HG02938 (cell line): Measurements from ENCODE around the gene OR5B3.
"Not testable (repeated sequence)": the region's sequence is repeated elsewhere in the genome, so short reads cannot be mapped to it uniquely, and the experiment has no call there.

Experiments used
- ATAC-seq: cut with Tn5 transposase; IDR thresholded peaks from one replicate; pipeline ENCODE4 v1.9.1; 2021; ENCODE audit warnings: mild to moderate bottlenecking, moderate library complexity; ENCODE audit not compliant: unreplicated experiment

Gene OR5B3

DNA sequence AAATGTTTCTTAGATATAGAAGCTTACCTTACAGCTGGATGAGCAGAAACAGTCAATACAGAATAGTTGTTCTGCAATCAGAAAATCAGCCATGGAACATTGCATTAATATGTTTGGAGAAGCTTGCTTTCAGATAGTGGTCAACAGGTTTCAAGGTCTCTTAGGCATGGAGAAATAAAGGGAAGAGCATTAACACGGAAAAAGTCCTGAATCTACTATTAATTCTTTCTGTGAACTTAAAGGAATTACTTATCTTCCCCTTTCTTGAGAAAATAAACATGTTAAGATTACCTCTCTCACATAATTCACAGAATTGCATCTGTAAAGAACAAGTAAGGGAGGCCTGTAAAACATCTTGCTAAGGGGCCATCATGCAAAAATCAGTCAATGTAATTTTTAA, at the start of gene OR5B3:
Gene OR5B3, minus strand, starts transcription at position 101 of the 400 bp plus-strand sequence. CDS start 3,465 bp downstream, outside the sequence.
- no peak for ATAC-seq

DNA sequence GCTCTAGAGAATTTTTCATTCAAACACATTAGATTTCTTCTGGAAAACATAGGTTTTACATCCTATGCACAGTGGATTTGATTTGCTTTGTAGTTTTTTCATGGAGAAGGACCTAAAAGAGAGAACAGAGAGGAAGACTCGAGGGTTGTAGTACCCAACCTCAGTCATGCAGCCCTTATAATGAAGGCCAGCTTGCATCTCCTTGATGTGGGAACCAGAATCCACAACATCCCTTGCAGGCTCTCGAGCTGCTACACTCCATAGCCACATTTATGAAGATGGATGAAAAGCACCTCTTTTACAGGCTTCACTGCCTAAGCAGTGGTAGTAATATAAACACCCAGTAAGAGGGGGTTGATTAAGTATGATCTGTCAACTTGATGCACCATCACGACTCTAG, 44.9 kb upstream of the OR5B3 start:
- no peak for ATAC-seq

DNA sequence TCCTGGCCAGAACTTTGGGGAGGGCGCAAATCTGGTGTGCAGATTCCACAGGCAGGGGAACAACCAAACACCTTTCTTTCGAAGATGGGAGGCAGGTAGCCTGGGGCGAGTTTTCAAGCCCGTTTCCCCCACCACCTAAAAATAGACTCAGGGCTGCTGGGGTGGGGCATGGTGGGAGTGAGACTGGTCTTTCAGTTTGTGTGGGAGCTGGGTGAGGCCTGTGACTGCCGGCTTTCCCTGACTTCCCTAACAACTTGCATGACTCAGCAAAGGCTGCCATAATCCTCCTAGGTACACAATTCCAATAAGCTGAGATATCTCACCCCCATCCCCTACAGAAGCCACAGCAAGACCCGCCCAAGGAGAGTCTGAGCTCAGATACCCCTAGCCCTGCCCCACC, 39.6 kb upstream of the OR5B3 start:
- no peak for ATAC-seq

DNA sequence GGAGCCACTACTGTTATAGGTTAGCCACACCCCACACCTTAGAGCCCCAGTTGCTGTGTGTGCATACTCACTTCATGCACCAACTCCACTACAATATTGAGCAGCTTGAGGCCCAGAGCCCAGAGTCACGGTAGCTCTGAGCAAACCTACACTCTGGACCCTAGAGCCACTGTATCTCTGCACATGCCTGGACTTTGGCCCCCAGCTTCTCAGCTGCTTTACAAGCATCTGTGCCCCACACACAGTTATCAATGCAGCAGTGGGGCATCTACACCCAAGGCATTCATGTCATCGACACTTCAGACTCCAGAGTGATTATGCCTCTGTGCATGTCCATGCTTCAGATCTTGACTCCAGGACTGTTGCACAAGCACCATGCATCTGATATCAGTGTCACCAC, 37.6 kb upstream of the OR5B3 start:
- ATAC-seq: no peak

DNA sequence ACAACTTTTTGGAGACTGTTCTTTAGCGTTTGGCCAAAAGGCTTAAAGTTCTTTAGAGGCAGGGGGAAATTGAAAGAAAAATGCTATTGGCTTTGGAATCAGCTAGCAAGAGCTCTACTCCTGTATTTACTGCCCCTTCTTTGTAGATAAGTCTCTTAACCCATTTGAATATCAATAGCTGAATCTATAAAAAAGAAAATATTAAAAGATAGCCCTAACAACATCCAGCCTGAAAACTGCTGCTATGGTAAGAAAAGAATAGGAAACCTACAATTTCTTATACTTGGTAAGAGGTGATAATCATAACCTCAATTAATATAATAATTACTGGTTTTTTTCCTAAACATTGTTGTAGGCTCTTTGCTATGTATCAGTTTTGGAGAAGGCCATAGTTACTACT, 35.5 kb upstream of the OR5B3 start, which contains the start of gene OR5B12:
Gene OR5B12, minus strand, starts transcription at position 101 of the 400 bp plus-strand sequence. CDS start 2,085 bp downstream, outside the sequence.
- no peak for ATAC-seq

DNA sequence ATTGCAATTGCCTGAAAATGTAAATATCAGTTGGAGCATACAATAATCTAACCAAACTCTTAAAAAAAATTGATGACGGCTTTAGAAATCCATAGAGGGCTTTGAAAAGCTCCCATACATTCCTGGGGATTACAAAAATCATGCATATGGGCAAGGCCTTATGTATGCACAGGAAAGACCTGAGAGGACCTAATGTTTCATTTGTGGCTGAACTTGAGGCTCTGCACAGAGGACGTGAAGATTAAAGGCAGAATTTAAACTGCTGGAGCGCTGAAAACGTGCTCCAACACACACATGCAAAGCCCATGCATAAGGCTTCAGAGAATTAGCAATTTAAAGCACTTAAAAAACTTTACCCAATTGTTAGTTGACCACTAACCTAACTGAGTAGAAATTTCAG, 31.8 kb upstream of the OR5B3 start:
- ATAC-seq: no peak

DNA sequence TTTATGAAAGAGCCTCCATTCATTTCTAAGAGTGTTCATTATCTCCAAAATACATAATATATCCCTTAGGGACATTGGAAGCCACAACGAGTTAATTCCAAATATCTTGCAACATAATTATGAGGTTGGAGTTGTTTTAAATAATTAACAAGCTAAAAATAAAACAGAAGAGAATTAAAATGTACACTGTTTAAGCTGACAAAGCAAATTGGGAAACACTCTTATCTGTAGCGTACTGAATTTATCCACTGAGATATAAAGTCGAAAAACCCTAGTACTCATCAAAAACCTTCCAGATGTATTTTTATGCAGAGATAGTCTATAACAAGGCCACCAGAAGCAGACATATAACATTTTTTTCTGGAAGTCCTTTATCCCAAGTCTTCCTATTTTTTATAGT, 27.5 kb upstream of the OR5B3 start:
- no peak for ATAC-seq

DNA sequence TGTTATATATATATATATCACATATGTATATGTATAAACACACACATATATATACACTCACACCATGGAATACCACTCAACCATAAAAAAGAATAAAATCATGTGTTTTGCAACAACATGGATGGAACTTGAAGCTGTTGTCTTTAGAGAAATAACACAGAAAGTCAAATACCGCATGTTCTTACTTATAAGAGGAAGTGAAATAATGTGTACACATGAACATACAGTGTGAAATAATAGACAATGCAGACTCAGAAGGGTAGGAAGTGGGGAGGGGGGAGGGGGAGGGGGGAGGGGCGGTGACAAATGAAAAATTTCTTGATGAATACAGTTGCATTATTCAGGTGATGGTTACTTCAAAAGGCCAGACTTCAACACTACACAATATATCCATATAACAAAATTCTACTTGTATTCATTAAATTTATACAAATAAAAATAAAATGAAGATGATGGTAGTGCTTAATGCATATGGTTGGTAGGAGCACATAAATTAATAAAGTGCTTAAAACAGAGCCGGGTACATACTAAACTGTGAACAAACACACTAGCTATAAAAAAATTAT, 27.0 kb upstream of the OR5B3 start:
- ATAC-seq: peak; percentile 92

DNA sequence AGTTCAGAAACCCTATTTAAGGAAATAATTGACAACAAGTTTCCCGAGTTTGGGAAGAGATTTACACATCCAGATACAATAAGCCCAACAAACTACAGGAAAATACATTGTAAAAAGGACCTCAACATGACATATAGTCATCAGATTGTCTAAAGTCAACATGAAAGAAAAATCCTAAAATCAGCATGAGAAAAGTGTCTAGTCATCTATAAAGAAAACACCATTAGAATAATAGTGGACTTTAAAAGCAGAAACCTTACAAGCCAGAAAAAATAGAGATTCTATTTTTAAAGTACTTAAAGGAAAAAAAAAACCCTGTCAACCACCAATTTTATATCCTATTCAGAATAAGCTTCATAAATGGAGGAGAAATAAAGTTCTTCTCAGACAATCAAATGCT, 22.6 kb upstream of the OR5B3 start:
- no peak for ATAC-seq

DNA sequence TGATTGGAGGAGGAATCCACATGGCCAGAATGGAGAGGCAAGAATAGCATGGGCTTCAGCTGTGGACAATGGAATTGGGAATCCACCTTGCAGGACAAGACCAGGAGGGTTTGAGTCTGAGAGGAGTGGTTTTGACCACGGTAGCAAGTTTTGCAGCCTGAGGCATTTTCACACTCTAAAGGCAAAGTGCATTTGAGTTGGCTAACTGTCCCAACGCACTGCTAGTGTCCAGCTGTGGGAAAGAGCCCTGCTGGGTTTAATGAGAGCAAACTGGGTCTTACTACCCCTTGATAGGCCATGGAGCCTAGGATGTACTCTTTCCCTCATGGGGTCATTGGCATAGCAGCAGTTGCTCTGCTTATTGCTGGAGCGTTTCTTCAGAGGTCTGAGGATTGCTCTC, 21.3 kb upstream of the OR5B3 start, which contains the start of gene OR5B2:
Gene OR5B2, minus strand, starts transcription at position 101 of the 400 bp plus-strand sequence. CDS start 4,860 bp downstream, outside the sequence.
- ATAC-seq: no peak

DNA sequence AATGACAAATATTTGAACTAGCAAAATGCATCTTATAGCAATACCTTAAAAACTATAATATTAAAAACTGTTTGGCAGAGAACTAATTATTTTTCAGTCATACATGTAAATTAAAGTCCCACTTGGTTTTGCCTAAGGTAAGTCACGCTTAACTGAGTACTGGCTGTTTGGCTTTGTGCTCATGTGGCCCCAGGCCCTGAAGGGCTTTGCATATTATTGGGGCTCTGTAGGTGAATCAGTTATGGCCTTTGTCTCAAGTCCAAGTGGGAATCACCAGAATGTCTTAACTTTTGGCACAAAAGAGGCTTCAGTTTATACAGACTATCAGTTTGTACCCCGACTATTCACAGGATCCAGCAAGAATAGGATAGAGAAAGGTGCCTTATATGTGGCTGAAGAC, 7.1 kb downstream of the OR5B3 start:
- not testable (repeated sequence) for ATAC-seq

DNA sequence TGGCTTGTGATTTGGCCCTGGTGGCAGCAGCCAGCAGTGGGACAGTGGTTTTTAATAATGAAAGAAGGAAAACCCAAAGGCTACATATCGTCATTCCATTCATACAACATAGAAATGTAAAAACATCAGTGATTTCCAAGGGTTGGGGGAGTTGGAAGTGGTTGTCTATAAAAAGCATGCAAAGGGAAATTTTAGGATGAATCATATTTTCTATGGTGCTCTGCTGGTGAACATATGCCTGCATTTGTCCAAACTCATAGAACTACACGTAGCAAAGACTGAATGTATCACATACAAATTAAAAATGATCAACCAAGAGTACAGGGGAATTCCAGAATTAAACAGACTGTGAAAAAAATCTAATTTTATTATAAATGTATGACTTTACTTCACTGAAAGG, 11.1 kb downstream of the OR5B3 start:
- ATAC-seq: no peak

DNA sequence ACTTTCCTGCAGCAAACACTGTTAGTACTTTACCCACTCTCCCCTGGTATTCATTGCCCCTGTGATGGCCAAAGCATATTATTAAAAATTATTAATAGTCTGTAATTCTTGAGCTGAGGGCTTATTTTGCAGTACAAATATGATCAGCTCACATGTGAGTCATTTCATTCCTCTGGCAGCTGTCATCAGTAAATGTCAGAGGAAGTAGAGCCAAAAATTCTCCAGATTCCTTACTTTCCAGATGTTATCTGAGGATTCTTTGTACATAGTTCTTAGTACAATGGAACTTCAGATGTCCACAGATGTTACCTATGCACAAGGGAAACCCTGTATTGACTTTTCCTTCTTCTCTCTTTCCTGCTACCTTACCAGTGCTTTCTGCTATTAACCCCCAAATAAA, 12.5 kb downstream of the OR5B3 start:
- ATAC-seq: no peak

DNA sequence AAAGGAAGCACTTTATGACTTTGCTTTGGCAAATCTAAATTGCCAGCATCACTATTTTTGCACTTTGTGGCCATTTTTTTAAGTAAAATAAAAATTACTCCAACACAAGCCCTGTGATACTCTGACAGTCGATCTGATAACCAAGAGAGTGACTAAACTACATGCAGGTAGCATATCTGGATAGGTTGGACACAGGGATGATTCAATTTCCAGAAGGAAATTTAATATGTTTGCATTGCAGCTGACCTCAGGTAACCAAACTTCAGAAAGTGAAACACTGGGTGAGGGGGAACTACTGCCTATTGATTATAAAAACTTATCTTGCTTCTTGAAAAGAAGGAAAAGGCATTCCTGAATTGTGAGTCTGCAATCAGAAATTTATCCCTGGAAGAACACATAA, 13.9 kb downstream of the OR5B3 start:
- ATAC-seq: no peak

DNA sequence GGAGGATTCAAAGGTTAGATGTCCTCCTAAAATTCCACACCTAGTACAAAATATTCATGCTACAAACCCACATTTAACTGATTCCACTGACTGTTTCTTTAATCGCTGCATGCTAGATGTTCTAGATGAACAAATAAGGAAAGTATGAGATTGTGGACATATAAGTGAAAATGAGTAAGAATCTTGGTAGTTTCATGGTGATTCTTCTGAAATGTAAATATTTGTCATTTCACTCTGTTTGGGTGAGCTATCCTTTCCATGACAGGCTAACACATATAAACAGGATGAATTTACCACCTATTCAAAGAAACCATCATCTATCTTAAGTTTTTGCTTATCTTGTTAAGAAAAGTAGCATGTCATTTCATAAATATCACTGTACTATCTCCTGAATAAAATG, 14.8 kb downstream of the OR5B3 start:
- no peak for ATAC-seq

DNA sequence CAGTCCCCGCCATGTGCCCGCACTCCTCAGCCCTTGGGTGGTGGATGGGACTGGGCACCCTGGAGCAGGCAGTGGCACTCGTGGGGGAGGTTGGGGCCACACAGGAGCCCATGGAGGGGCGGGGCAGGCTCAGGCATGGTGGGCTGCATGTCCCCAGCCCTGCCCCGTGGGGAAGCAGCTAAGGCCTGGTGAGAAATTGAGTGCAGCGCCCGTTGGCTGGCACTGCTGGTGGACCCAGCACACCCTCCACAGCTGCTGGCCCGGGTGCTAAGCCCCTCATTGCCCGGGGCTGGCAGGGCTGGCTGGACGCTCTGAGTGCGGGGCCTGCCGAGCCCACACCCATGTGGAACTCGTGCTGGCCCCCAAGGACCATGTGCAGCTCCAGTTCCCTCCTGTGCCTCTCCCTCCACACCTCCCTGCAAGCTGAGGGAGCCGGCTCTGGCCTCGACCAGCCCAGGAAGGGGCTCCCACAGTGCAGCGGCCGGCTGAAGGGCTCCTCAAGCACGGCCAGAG, 16.1 kb downstream of the OR5B3 start:
- no peak for ATAC-seq

DNA sequence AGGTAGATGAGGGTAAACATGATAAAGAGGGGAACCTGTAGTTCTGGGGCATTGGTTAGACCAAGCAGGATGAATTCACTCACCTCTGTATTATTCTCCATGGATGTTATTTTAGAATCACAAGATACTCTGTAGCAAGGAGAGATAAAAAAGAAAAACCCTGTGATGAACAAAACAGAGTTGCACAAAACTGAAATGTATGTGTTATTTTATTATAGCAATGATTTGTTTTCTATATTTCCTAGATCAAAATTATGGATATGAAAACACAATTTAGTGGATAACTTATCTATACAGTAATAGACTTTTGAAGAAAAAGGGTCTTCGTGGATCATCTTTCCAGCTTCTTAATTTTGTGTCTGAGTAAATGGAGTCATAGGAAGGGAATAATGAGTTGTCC, 47.7 kb downstream of the OR5B3 start, which contains the start of gene OR5B17:
Gene OR5B17, minus strand, starts transcription at position 101 of the 400 bp plus-strand sequence. Its CDS starts 0 bp downstream, at position 101.
- ATAC-seq: no peak

DNA sequence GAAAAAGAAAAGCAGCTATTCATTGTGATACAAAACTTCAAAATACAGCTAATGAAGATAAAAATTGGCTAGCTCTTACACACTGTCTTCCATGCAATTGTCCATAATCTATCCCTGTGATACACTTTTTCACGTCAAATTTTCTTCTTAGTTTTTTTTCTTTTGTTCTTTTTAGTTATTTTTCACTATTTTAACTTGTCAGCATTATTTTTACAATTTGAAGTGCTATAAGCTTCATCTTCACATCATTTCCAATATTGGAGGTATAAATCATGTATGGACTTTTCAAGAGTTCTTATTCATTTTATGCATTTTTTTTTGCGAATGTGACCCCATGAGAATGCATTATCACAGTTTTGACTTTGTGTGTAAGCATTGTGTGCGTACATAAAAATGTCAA, 51.9 kb downstream of the OR5B3 start:
- ATAC-seq: no peak
